ENCODE results near the gene ENDOV.

The ENDOV gene
- total RNA-seq, result 3.2 to 7.9 (median 6.5) reads per million in 18 experiments

DNA sequence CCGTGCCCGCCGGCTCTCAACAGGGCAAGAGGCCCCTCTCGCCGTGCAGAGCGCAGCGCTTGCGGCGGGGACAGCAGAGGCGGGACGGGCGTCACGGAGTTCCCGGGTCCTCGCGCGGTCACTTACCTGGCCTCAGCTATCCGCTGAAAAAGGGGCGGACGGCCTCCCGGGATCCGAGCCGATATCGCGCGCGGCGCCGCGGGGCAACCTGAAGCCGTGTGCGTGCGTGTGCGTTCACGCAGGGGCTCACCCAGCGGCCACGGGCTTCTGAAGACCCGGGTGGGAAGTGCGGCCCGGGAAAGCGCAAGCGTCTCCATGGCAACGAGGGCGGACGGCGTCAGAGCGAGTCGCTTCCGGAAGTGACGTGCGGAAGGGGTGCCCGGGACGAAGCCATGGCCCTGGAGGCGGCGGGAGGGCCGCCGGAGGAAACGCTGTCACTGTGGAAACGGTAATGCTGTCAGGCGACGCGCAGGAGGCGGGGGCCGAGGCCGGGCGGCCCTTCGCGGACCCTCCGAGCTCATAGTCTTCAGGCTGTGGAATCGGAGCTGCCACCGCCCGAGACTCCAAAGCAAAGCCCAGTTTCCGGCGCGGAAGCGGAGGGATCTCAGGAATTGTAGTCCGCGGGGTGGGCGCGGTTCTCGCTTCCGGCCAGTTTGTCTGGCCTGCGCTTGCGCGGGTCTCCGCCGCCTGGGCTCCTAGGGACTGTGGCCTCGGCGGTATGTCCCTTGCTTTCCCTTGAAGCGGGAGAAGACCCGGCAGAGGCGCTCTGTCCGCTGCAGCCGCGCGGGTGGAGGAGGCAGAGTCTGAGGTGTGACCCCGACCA is at the start of gene ENDOV:
ENDOV (plus strand) TSS at position 365 of the 823 bp plus-strand sequence; CDS start at position 393, 28 bp downstream.
- DNase-seq, result peak; percentile 93 to 96

DNA sequence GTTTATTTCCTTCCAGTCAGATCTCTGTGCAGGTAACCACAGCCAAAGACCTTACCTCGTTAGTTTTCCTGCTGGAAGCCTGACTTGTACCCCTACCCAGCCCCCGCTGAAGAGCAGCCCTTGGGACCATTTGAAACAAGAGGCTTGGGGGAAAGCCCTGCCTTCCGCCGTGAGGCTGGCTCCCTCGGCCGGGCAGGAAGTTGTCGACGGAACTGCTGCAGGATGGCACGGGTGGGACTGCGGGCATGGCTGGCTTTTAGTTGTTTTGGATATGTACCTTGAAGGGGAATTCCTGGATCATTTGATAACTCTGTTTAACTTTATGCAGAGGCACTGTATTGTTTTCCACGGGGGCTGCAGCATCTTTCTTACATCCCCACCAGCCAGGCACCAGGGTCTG is 49.0 kb upstream of the ENDOV start:
- DNase-seq, result no peak

GRCh38 chr17:80367503-80367902 is 47.5 kb upstream of the ENDOV start:
- DNase-seq, result no peak

GRCh38 chr17:80371196-80371595 is 43.8 kb upstream of the ENDOV start:
- DNase-seq, result no peak

DNA sequence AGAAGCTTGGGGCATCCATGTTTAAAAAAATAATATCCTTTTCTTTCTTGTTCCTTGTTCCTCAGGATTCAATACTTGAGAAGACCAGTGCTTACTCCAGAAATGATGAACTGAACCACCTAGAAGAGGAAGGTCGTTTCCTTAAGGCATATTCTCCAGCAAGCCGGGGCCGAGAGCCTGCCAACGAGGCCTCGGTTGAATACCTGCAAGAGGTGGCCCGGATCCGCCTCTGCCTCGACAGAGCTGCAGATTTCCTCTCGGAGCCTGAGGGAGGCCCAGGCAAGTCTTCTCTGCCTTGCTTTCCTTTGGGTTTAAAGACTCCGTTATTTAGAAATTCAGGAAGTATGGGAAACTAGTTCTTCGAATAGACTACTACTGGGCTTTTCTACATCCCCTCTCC is 42.5 kb upstream of the ENDOV start:
- no peak for DNase-seq

DNA sequence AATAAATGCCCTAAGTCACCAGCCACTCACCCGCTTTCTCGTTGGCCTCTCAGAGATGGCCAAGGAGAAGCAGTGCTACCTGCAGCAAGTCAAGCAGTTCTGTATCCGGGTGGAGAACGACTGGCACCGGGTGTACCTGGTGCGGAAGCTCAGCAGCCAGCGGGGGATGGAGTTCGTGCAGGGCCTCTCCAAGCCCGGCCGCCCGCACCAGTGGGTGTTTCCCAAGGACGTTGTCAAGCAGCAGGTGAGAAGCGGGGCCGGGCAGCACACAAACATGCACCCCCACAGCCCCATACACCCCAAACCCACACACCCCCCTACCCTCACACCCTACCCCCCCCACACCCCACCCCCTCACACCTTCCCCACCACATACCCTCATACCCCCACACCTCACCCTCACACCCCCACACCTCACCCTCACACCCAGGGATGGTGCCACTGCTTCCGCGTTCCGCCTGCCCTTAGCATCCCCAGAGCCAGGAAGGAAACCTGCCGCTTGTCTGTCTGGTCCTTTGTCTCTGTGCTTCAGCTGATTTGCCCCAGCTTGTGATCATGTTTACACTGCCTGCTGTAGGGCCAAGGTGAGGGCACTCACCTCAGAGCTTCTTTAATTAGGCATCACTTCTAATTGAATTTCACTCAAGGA is 41.9 kb upstream of the ENDOV start:
- DNase-seq, result no peak

GRCh38 chr17:80374039-80374731 is 40.8 kb upstream of the ENDOV start:
- DNase-seq, result no peak

- DNase-seq, result peak; percentile 4 to 22
Observed at GRCh38 chr17:80374732-80375585, 40.0 kb upstream of the ENDOV start.

DNA sequence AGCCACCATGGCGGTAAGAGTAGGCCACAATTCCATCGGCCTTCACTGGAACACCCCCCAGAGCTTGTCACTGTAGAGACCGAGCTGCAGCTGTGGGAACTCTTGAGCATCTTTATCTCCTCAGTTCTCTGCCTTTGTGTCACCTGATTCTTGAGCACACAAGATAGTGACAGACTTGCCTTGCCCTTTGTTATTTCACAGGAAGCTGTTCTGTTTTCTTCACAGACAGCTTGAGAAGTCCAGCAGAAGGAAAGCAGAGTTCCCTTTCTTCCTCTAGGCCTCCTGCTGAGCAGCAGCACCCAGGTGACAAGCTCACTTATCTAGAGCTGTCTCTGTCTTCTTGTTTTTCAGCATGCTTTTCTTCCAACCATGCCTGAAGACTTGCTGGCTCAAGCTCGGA is 38.4 kb upstream of the ENDOV start:
- no peak for DNase-seq

GRCh38 chr17:80377798-80378197 is 37.2 kb upstream of the ENDOV start:
- no peak for DNase-seq

GRCh38 chr17:80379348-80379747 is 35.6 kb upstream of the ENDOV start:
- DNase-seq, result no peak

GRCh38 chr17:80380068-80380467 is 34.9 kb upstream of the ENDOV start:
- no peak for DNase-seq

- DNase-seq, result no peak
Observed at GRCh38 chr17:80380555-80381002, 34.4 kb upstream of the ENDOV start.

DNA sequence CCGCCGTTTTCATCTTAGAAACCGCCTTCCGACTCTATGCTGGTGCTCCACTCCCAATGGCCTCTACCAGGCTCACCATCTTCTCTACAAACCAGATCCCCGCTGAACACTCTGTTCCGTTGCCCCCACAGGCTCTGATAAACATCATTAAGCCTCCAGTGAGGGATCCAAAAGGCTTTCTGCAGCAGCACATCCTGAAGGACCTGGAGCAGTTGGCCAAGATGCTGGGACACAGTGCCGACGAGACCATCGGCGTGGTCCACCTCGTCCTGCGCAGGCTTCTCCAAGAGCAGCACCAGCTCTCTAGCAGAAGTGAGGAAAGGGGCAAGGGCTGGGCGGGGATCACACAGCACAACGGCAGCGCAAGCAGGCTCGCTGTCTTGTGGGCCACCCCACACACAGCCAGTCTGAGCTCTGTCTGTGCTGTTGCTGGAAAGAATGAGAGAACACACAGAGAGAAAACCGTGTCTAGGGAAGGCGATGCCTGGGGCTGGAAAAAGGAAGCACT is 33.5 kb upstream of the ENDOV start:
- no peak for DNase-seq

GRCh38 chr17:80382446-80382845 is 32.5 kb upstream of the ENDOV start:
- DNase-seq, result no peak

- no peak for DNase-seq
Observed at GRCh38 chr17:80382956-80383355, 32.0 kb upstream of the ENDOV start.

GRCh38 chr17:80384078-80384960 is 30.6 kb upstream of the ENDOV start:
- DNase-seq, result no peak

DNA sequence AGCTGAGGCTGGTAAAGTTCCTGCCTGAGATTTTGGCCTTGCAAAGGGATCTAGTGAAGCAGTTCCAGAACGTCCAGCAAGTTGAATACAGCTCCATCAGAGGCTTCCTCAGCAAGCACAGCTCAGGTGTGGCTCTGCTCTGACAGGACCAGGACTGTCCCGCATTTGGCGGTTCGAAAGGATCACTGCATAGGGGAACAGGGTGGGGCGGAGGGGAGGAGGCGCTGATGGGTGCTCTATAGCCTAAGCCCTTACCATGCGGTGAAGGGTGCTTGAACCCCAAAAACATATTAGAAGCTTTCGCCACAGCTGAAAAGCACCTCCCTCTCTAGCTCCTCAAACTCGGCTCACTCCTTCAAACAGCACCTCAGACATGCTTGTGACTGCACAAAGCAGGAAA is 29.9 kb upstream of the ENDOV start:
- no peak for DNase-seq

DNA sequence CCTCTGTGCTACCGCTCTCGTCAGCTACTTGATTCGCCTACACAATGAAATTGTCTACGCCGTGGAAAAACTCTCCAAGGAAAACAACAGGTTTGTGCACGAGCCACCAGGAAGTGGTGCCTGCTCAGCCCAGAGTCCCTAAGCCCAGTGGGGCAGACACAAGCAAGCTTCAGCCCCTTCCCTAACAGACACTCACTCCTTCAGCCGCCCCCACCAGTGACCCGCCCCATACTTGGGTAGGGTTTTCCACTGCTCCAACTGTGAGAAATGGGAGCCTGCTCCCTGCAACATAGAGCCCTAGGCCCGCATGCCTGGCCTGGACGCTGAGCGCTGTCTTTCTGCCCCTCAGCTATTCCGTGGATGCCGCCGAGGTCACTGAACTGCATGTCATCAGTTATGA is 28.6 kb upstream of the ENDOV start:
- DNase-seq, result no peak

DNA sequence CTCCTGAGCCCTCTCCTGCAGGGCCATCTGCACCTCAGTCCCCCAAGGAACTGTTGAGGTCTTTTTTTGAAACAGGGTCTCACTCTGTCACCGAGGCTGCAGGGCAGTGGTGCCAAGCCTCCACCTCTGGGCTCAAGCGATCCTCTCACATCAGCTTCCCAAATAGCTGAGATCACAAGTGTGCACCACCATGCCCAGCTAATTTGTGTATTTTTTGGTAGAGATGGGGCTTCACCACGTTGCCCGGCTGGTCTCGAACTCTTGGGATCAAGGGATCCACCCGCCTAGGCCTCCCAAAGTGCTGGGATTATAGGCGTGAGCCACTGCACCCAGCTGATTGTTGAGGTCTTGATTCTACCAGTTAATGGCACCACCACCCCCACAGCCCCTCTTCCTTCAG is 27.9 kb upstream of the ENDOV start:
- no peak for DNase-seq

DNA sequence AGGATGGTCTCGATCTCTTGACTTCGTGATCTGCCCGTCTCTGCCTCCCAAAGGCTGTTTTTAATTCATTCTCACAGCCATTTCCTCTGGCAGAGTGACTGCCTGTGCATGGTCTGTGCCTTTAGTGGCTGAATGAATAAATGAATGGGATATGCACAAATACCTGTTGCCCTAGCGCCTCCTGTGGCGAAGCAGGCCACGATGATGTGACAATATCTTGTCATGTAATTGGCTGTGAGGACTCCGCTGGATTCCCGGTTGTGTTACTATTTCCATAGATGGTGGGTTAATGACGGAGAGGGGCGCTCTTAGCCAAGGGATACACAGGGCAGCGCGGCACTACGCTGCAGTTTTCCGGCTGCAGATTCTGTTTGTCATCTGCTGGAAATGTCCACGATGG is 26.8 kb upstream of the ENDOV start:
- DNase-seq, result no peak

Measured in inflammatory macrophage (primary cell).